Kidney (tissue), 14 donors: ENCODE results near the gene SAV1. TPM values are rescaled to one million over a fixed set of nuclear protein-coding genes. Genes with fewer than 3 reads are reported as not detected.
"Not testable (repeated sequence)": the region's sequence is repeated elsewhere in the genome, so short reads cannot be mapped to it uniquely, and the experiment has no call there.

Experiments used
- DNase-seq, 5 donors: peaks; one replicate each; pipeline ENCODE4 v3.0.0-alpha.2; 2013 to 2020
- FAIRE-seq: peaks from 2 replicates; lab custom pipeline; 2012; peaks lifted over from hg19 to GRCh38; lab: Jason Lieb, UNC
- H3K27ac ChIP-seq, 2 donors: one replicate each; pipeline ENCODE4 v1.7.0; 2013; ENCODE audit warnings: low read depth in 2 of 2, low read length in 2 of 2, inconsistent platforms in 1 of 2
- H3K27me3 ChIP-seq: one replicate; pipeline ENCODE4 v1.7.1; 2013; ENCODE audit warnings: low read length, inconsistent platforms; ENCODE audit not compliant: control insufficient read depth, insufficient read depth
- H3K36me3 ChIP-seq, 3 donors: one replicate each; pipeline versions ENCODE4 v1.7.0 to v1.7.1; 2013; ENCODE audit warnings: low read length in 3 of 3, control low read depth in 1 of 3, inconsistent platforms in 1 of 3; ENCODE audit not compliant: insufficient read depth in 3 of 3, control insufficient read depth in 2 of 3
- H3K4me1 ChIP-seq, 3 donors: one replicate each; pipeline versions ENCODE4 v1.7.0 to v1.7.1; 2013; ENCODE audit warnings: low read length in 3 of 3, inconsistent platforms in 1 of 3, low read depth in 1 of 3; ENCODE audit not compliant: control insufficient read depth in 2 of 3, insufficient read depth in 2 of 3
- H3K4me3 ChIP-seq, 3 donors: one replicate each; pipeline versions ENCODE4 v1.7.0 to v1.8.1; 2013; ENCODE audit warnings: low read length in 3 of 3, control low read depth in 1 of 3, inconsistent platforms in 1 of 3
- H3K9ac ChIP-seq, 3 donors: one replicate each; pipeline versions ENCODE4 v1.7.0 to v1.7.1; 2013; ENCODE audit warnings: low read length in 3 of 3, control low read depth in 1 of 3, inconsistent platforms in 1 of 3
- H3K9me3 ChIP-seq, 3 donors: one replicate each; pipeline versions ENCODE4 v1.7.0 to v1.7.1; 2013; ENCODE audit warnings: low read length in 3 of 3, control low read depth in 1 of 3, inconsistent platforms in 1 of 3; ENCODE audit not compliant: control insufficient read depth in 2 of 3, insufficient read depth in 1 of 3
- intact Hi-C: fragments of 100-400 bp; cut with DNase I; formaldehyde crosslinking; loops from one replicate; pipeline ENCODE4 v1.11.1; 2022
- polyA plus RNA-seq: library from polyadenylated mRNA; stranded (reverse); fragments of 350-450 nt; fragmentation: Illumina TruSeq; extraction: RNeasy Lipid Tissue Mini Kit (QIAGEN cat#74804); gene quantifications from one replicate; pipeline ENCODE4 v1.2.3, GENCODE V29; 2014; ENCODE audit warnings: low read depth, low replicate concordance; ENCODE audit not compliant: insufficient read depth
- total RNA-seq: library from RNA; stranded (reverse); fragmentation: NEBNext Ultra II Directional; extraction: Animal tissue kit (Norgen Biotek cat#: 25700); gene quantifications from one replicate; pipeline ENCODE4 v1.2.1, GENCODE V29; 2021
- TF ChIP-seq, protein P1 (sequence below): IDR thresholded peaks from 3 replicates; pipeline ENCODE4 v1.5.1; 2012; ENCODE audit warnings: mild to moderate bottlenecking, moderate library complexity, borderline replicate concordance; ENCODE audit not compliant: insufficient read depth; ENCODE audit errors: extremely low read depth
- donor health status: control.
- donor health status: control.
- donor health status: control.
- donor health status: control.
- donor health status: control.
- donor health status: DM: yes; HTN: yes; CAD: no.
- donor health status: Normal renal cell carcinoma (clear cell type).

SAV1 gene
- total and polyA plus RNA-seq, 2 donors from 2014 or later: 18.5 to 36.9 TPM

GRCh38 chr14:50697659-50698290, 29.7 kb upstream of the SAV1 start:
- no peaks in the 10 kb centered on the region for H3K27me3 ChIP-seq
- TF ChIP-seq, protein P1, sequence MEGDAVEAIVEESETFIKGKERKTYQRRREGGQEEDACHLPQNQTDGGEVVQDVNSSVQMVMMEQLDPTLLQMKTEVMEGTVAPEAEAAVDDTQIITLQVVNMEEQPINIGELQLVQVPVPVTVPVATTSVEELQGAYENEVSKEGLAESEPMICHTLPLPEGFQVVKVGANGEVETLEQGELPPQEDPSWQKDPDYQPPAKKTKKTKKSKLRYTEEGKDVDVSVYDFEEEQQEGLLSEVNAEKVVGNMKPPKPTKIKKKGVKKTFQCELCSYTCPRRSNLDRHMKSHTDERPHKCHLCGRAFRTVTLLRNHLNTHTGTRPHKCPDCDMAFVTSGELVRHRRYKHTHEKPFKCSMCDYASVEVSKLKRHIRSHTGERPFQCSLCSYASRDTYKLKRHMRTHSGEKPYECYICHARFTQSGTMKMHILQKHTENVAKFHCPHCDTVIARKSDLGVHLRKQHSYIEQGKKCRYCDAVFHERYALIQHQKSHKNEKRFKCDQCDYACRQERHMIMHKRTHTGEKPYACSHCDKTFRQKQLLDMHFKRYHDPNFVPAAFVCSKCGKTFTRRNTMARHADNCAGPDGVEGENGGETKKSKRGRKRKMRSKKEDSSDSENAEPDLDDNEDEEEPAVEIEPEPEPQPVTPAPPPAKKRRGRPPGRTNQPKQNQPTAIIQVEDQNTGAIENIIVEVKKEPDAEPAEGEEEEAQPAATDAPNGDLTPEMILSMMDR: no peak
- H3K4me1 ChIP-seq: no peaks in the 10 kb centered on the region
- H3K27ac ChIP-seq: no peak overlapping the region
- no peak overlapping the region for H3K4me3 ChIP-seq
- H3K9ac ChIP-seq: no peak overlapping the region
- no peaks in the 10 kb centered on the region for H3K36me3 ChIP-seq
- intact Hi-C loops: no loop called here
- no peaks in the 10 kb centered on the region for H3K9me3 ChIP-seq
- no peak for DNase-seq
- no peak for FAIRE-seq

DNA sequence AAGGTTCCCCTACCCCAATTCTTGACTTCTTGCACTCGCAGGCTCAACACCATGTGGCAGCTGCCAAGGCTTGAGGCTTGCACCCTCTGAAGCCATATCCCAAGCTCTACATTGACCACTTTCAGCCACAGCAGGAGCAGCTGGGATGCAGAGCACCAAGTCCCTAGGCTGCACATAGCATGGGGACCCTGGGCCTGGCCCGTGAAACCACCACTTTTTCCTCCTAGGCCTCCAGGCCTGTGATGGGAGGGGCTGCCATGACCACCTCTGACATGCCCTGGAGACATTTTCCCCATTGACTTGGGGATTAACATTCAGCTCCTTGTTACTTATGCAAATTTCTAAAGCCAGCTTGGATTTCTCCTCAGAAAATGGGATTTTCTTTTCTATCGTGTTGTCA, 26.2 kb upstream of the SAV1 start:
- intact Hi-C loops: not testable (repeated sequence)

GRCh38 chr14:50688875-50689274, 20.8 kb upstream of the SAV1 start:
- intact Hi-C loops: no loop called here
- Histone ChIP-seq H3K27ac (no peak overlapping the region), H3K4me1 (no peaks in the 10 kb centered on the region), H3K4me3 (no peak overlapping the region), H3K36me3 (no peaks in the 10 kb centered on the region), H3K27me3 (no peaks in the 10 kb centered on the region), H3K9me3 (no peaks in the 10 kb centered on the region), H3K9ac (no peak overlapping the region)
- no peak for FAIRE-seq
- no peak for DNase-seq
- TF ChIP-seq, protein P1: no peak

More for the DNA sequence above, 26.2 kb upstream of the SAV1 start:
- DNase-seq, H3K9me3 ChIP-seq, H3K4me3 ChIP-seq, H3K36me3 ChIP-seq, FAIRE-seq, H3K4me1 ChIP-seq, H3K9ac ChIP-seq, H3K27me3 ChIP-seq, H3K27ac ChIP-seq: not testable (repeated sequence)

GRCh38 chr14:50679674-50680073, 11.6 kb upstream of the SAV1 start:
- TF ChIP-seq, protein P1: no peak
- H3K4me1 ChIP-seq: no peaks in the 10 kb centered on the region
- H3K36me3 ChIP-seq: no peaks in the 10 kb centered on the region
- no peak overlapping the region for H3K9ac ChIP-seq
- FAIRE-seq (no peak), DNase-seq (no peak)
- H3K27ac ChIP-seq: no peak overlapping the region
- intact Hi-C loops: no loop called here
- H3K27me3 ChIP-seq: no peaks in the 10 kb centered on the region
- H3K9me3 ChIP-seq: no peaks in the 10 kb centered on the region
- H3K4me3 ChIP-seq: no peak overlapping the region
